Endothelial cell of umbilical vein (primary cell): ENCODE data around the gene NIPA2. TPM values are rescaled to one million over a fixed set of nuclear protein-coding genes. Genes with fewer than 3 reads are reported as not detected.

ENCODE experiments used
- BruUV-seq: library from RNA; stranded (reverse); fragments of 400-500 nt; replicated peaks from 2 replicates; lab custom pipeline; 2021; lab: Mats Ljungman, UMichigan
- CTCF ChIA-PET: fragments of 300-600, 350-600 bp; sonication (Branson Sonifier 250); formaldehyde crosslinking; loops from one replicate; lab custom pipeline; 2021; ENCODE audit warnings: antibody characterized with exemption, inconsistent platforms; lab: Charles Lee
- POLR2A ChIA-PET: fragments of 300-600, 350-600 bp; sonication (Branson Sonifier 250); formaldehyde crosslinking; loops from one replicate; lab custom pipeline; 2021; ENCODE audit warnings: antibody characterized with exemption, inconsistent platforms; lab: Charles Lee
- DNase-seq: peaks from one replicate; pipeline ENCODE4 v3.0.0-alpha.2; 2011; ENCODE audit warnings: low read depth, low spot score
- FAIRE-seq: peaks from 2 replicates; lab custom pipeline; 2011; peaks lifted over from hg19 to GRCh38; lab: Jason Lieb, UNC
- H2AFZ ChIP-seq: 2 replicates; pipeline ENCODE4 v1.6.0; 2012; ENCODE audit warnings: low read depth, low read length, control low read depth, inconsistent platforms
- H3K27ac ChIP-seq: 2 replicates; pipeline ENCODE4 v1.5.1; 2011; ENCODE audit warnings: low read depth, mild to moderate bottlenecking, control low read depth, low read length, moderate library complexity; ENCODE audit not compliant: insufficient read depth
- H3K27me3 ChIP-seq, 2 experiments: 2 replicates each; pipeline versions ENCODE4 v1.6.0 to v1.6.1; 2011; ENCODE audit warnings: low read length in 2 of 2, mixed read lengths in 1 of 2; ENCODE audit not compliant: control insufficient read depth in 2 of 2, insufficient read depth in 2 of 2
- H3K36me3 ChIP-seq, 2 experiments: 2 replicates in 1 of 2; 3 replicates in 1 of 2; pipeline ENCODE4 v1.5.1; 2011; ENCODE audit warnings: low read length in 2 of 2, mild to moderate bottlenecking in 1 of 2, moderate library complexity in 1 of 2; ENCODE audit not compliant: control insufficient read depth in 2 of 2, insufficient read depth in 2 of 2; ENCODE audit errors: extremely low read depth in 1 of 2
- H3K4me1 ChIP-seq: 3 replicates; pipeline ENCODE4 v1.5.1; 2011; ENCODE audit warnings: mild to moderate bottlenecking, low read length; ENCODE audit not compliant: control insufficient read depth, insufficient read depth; ENCODE audit errors: extremely low read depth
- H3K4me2 ChIP-seq: 2 replicates; pipeline ENCODE4 v1.6.1; 2011; ENCODE audit warnings: low read length, control low read depth, mixed read lengths; ENCODE audit not compliant: insufficient read depth
- H3K4me3 ChIP-seq, 3 experiments: fragments of 200-600 bp in 1 of 3; sonication (generic), shearing (Covaris generic) in 1 of 3; replicated peaks in 1 of 3; 2 replicates each; pipeline ENCODE4 v1.5.1; 2011 to 2016; ENCODE audit warnings: control low read depth in 3 of 3, low read length in 3 of 3, mild to moderate bottlenecking in 2 of 3, inconsistent platforms in 1 of 3, low read depth in 1 of 3, moderate library complexity in 1 of 3; ENCODE audit not compliant: insufficient read depth in 1 of 3
- H3K79me2 ChIP-seq: 2 replicates; pipeline ENCODE4 v1.6.0; 2012; ENCODE audit warnings: low read length, inconsistent platforms; ENCODE audit not compliant: control insufficient read depth, insufficient read depth
- H3K9ac ChIP-seq: replicated peaks from 2 replicates; pipeline ENCODE3; 2011; ENCODE audit warnings: low read length, control low read depth; ENCODE audit not compliant: insufficient read depth; ENCODE audit errors: extremely low read depth
- H3K9me1 ChIP-seq: replicated peaks from 3 replicates; pipeline ENCODE4 v1.6.0; 2011; ENCODE audit warnings: mild to moderate bottlenecking, low read length; ENCODE audit not compliant: control insufficient read depth, insufficient read depth; ENCODE audit errors: extremely low read depth
- H3K9me3 ChIP-seq: replicated peaks from 2 replicates; pipeline ENCODE4 v1.5.1; 2012; ENCODE audit warnings: low read length, inconsistent platforms; ENCODE audit not compliant: control insufficient read depth, insufficient read depth
- H4K20me1 ChIP-seq: replicated peaks from 2 replicates; pipeline ENCODE3; 2011; ENCODE audit warnings: mild to moderate bottlenecking, low read length; ENCODE audit not compliant: control insufficient read depth, insufficient read depth; ENCODE audit errors: extremely low read depth
- EZH2 ChIP-seq: IDR thresholded peaks from 2 replicates; pipeline ENCODE4 v1.6.1; 2012; ENCODE audit warnings: borderline replicate concordance, low read depth, mild to moderate bottlenecking, moderate library complexity, low read length, inconsistent platforms; ENCODE audit not compliant: severe bottlenecking
- FOS ChIP-seq: IDR thresholded peaks from 2 replicates; pipeline ENCODE4 v1.6.1; 2011; ENCODE audit warnings: mild to moderate bottlenecking, low read length, moderate library complexity, borderline replicate concordance; ENCODE audit not compliant: insufficient read depth
- GATA2 ChIP-seq: IDR thresholded peaks from 2 replicates; pipeline ENCODE4 v1.7.0; 2011; ENCODE audit warnings: low read depth, mild to moderate bottlenecking, moderate library complexity, mixed read lengths, low read length; ENCODE audit not compliant: insufficient read length, insufficient read depth
- JUN ChIP-seq: IDR thresholded peaks from 2 replicates; pipeline ENCODE4 v1.6.1; 2011; ENCODE audit warnings: borderline replicate concordance, low read depth; ENCODE audit not compliant: insufficient read length, insufficient read depth
- MYC ChIP-seq: IDR thresholded peaks from one replicate; pipeline ENCODE4 v1.6.1; 2011; ENCODE audit warnings: mild to moderate bottlenecking, low read depth, low read length
- POLR2A ChIP-seq: IDR thresholded peaks from 2 replicates; pipeline ENCODE4 v1.6.1; 2012; ENCODE audit warnings: low read depth, mild to moderate bottlenecking, control low read depth, low read length
- POLR2AphosphoS5 ChIP-seq: IDR thresholded peaks from 2 replicates; pipeline ENCODE4 v1.6.1; 2012; ENCODE audit warnings: low read depth, mild to moderate bottlenecking, control low read depth, low read length, moderate library complexity; ENCODE audit not compliant: insufficient read depth
- dilution Hi-C: fragments of 300-500 bp; cut with MboI; formaldehyde crosslinking; loops from one replicate; pipeline ENCODE4 v1.15.0; 2019; ENCODE audit warnings: low sequenced_read_pairs; ENCODE audit not compliant: extremely low pct_ligation_motif_present
- intact Hi-C: fragments of 100-400 bp; cut with micrococcal nuclease; formaldehyde crosslinking; loops from one replicate; pipeline ENCODE4 v1.10.0; 2022
- polyA plus RNA-seq, 4 experiments: library from polyadenylated mRNA; depleted of rRNA in 3 of 4; stranded (reverse) in 3 of 4; unstranded in 1 of 4; fragments of >200 nt; gene quantifications; 2 replicates each; pipeline versions ENCODE4 v1.2.1 to v1.2.3, GENCODE V29; 2011 to 2012; ENCODE audit warnings: missing spikeins in 1 of 4
- total RNA-seq: library from RNA; stranded (reverse); gene quantifications from 2 replicates; pipeline ENCODE4 v1.2.3, GENCODE V29; 2021
- TF ChIP-seq, protein P1 (sequence below), 2 donors: IDR thresholded peaks; 1 replicate in 1 of 2; 2 replicates in 1 of 2; pipeline ENCODE4 v1.5.1; 2011; ENCODE audit warnings: low read length in 2 of 2, mild to moderate bottlenecking in 2 of 2, moderate library complexity in 2 of 2, control low read depth in 1 of 2, inconsistent platforms in 1 of 2, low read depth in 1 of 2; ENCODE audit not compliant: insufficient read depth in 1 of 2; ENCODE audit errors: extremely low read depth in 1 of 2
- TF ChIP-seq, protein P2 (sequence below): IDR thresholded peaks from 2 replicates; pipeline ENCODE4 v1.6.1; 2011; ENCODE audit not compliant: insufficient read depth, insufficient read length

The NIPA2 gene
- total and polyA plus RNA-seq, 2 donors (not counting 3 experiments of a cell fraction or from before 2014, with no cell fraction given) = 55.2 to 75.7 TPM

DNA sequence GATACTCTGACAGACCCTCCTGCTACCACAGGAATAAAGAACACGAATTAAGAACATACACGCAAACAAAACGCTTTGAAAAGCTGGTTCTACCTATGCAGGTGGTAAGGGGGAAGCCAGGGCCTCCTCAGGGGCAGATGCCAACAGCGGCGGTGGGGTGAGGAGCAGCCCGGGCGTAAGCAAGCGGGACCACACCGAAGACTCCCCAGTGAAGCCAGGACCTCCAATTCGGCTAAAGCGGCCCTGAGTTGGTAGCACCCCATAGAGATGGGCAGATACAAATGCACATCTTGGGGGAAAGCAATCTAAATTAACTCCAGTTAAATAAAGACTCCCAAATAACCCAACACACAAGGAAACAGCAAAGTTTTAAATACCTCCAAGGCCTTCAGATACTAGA is 32.4 kb downstream of the NIPA2 start:
- H3K4me3 ChIP-seq = no peak overlapping the region
- FAIRE-seq (no peak), DNase-seq (no peak)
- no peak overlapping the region for H3K27ac ChIP-seq
- H3K27me3 ChIP-seq = no peaks in the 10 kb centered on the region
- H3K9ac ChIP-seq = no peak overlapping the region
- BruUV-seq = no TSS peak
- no peaks in the 10 kb centered on the region for H4K20me1 ChIP-seq
- H3K4me1 ChIP-seq = no peaks in the 10 kb centered on the region
- peaks cover 2% of the 10 kb centered on the region for H3K79me2 ChIP-seq
- intact Hi-C loops = no loop called here
- no peaks in the 10 kb centered on the region for H3K9me1 ChIP-seq
- ChIA-PET CTCF (no interaction called here), POLR2A (no interaction called here)
- H3K36me3 ChIP-seq = peaks cover 23 to 29% of the 10 kb centered on the region in 2 experiments
- TF ChIP-seq POLR2A (no peak), JUN (no peak), EZH2 (no peak), POLR2AphosphoS5 (no peak), MYC (no peak), FOS (no peak), GATA2 (no peak)
- TF ChIP-seq, protein P1, sequence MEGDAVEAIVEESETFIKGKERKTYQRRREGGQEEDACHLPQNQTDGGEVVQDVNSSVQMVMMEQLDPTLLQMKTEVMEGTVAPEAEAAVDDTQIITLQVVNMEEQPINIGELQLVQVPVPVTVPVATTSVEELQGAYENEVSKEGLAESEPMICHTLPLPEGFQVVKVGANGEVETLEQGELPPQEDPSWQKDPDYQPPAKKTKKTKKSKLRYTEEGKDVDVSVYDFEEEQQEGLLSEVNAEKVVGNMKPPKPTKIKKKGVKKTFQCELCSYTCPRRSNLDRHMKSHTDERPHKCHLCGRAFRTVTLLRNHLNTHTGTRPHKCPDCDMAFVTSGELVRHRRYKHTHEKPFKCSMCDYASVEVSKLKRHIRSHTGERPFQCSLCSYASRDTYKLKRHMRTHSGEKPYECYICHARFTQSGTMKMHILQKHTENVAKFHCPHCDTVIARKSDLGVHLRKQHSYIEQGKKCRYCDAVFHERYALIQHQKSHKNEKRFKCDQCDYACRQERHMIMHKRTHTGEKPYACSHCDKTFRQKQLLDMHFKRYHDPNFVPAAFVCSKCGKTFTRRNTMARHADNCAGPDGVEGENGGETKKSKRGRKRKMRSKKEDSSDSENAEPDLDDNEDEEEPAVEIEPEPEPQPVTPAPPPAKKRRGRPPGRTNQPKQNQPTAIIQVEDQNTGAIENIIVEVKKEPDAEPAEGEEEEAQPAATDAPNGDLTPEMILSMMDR (IDR thresholded peaks at IDR 0.05; ENCODE audit: extremely low read depth in 1 of 2, insufficient read depth in 1 of 2, low read depth in 1 of 2, low read length in 2 of 2) = no peak
- TF ChIP-seq, protein P2, sequence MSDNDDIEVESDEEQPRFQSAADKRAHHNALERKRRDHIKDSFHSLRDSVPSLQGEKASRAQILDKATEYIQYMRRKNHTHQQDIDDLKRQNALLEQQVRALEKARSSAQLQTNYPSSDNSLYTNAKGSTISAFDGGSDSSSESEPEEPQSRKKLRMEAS = no peak
- no peaks in the 10 kb centered on the region for H3K9me3 ChIP-seq
- H3K4me2 ChIP-seq = no peak overlapping the region
- dilution Hi-C loops = no loop called here
- H2AFZ ChIP-seq = no peak overlapping the region
